ENCODE data around the gene WDR45B. TPM values are rescaled to one million over a fixed set of nuclear protein-coding genes. Genes with fewer than 3 reads are reported as not detected.

The WDR45B gene
- total RNA-seq, 1 experiment from 2014 or later, result 110 TPM

DNA sequence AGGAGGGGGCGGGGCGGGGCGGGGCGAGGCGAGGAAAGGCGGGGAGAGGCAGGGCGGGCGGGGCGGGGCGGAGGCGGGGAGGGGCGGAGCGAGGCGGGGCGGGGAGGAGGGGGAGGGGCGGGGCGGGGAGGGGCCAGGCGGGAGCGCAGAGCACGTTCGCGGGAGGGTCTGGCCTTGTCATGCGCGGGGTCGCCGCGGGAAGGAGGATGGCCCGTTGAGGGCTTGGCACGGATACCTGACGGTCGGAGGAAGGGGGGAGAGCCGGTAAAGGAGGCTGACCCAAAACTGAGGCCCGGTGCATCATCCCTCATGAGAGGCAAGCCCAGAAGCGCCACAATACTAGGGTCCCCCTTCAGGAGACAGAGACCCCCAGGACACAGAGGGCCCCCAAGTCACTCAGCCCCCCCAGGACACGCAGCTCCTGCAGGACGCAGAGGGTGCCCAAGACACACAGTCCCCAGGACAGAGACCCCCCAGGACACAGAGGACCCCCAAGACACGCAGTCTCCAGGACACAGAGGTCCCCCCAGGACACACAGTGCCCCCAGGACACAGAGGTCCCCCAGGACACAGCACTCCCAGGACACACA lies 593 bp upstream of the WDR45B start:
- H3T11ph ChIP-seq (ENCODE audit: low read length), result no peak overlapping the region
- H4K8ac ChIP-seq (replicated peaks; ENCODE audit: insufficient read length, low read depth, low read length), result no peak overlapping the region
- H2BK12ac ChIP-seq (ENCODE audit: insufficient read length, low read depth, low read length), result no peak overlapping the region
- no peak overlapping the region for H3K23ac ChIP-seq (ENCODE audit: insufficient read length, low read depth, low read length)
- no CpG with 5 or more reads among the region's 37 CpGs for WGBS (ENCODE audit: extremely low coverage, insufficient read length, low lambda C conversion rate)
- H3K79me1 ChIP-seq (ENCODE audit: insufficient read depth, low read depth, low read length, poor library complexity, severe bottlenecking), result peaks cover 10% of the 10 kb centered on the region
- H3K9me3 ChIP-seq (ENCODE audit: control insufficient read depth, low read depth, low read length), result no peaks in the 10 kb centered on the region
- H2BK120ac ChIP-seq (ENCODE audit: low read depth, low read length, poor library complexity, severe bottlenecking), result no peak overlapping the region
- peak; percentile 77 for DNase-seq
- H2AK5ac ChIP-seq (ENCODE audit: insufficient read length, low read length), result no peak overlapping the region
- no peak overlapping the region for H2AFZ ChIP-seq (ENCODE audit: low read length)
- Mint-ChIP-seq H3K9me3 (no peaks in the 10 kb centered on the region), H3K27me3 (ENCODE audit: low read depth) (peaks cover 8% of the 10 kb centered on the region), H3K4me1 (peaks cover 7 to 23% of the 10 kb centered on the region in 2 experiments), H3K4me3 (peak overlapping the region; percentile 53 to 72), H3K36me3 (ENCODE audit: insufficient read depth in 1 of 3, low read depth in 3 of 3) (peaks cover 1 to 8% (median 8%) of the 10 kb centered on the region in 3 experiments; a peak in 5 of 7 replicates), H3K27ac (no peak overlapping the region; a peak in 1 of 7 replicates)
- no peak overlapping the region for H3K9ac ChIP-seq (ENCODE audit: extremely low read depth, insufficient read length, low read length)
- H3K14ac ChIP-seq (ENCODE audit: insufficient read depth, low read length), result peak overlapping the region; percentile 56; the same call in 1 of the 2 replicates
- no peak overlapping the region for H2BK20ac ChIP-seq (ENCODE audit: low read depth, low read length, poor library complexity, severe bottlenecking)
- peak overlapping the region; percentile 62 for H3K18ac ChIP-seq (ENCODE audit: insufficient read length, low read depth, low read length)
- no peak overlapping the region for H2BK5ac ChIP-seq (ENCODE audit: insufficient read length, low read length)
- no peak overlapping the region for H3K56ac ChIP-seq (ENCODE audit: insufficient read length, low read depth, low read length)
- no peaks in the 10 kb centered on the region; the same call in 1 of the 2 replicates for H3K4me1 ChIP-seq (ENCODE audit: insufficient read depth, low read length)
- H3K23me2 ChIP-seq (ENCODE audit: insufficient read length, low read depth, low read length, poor library complexity, severe bottlenecking), result peaks cover 8% of the 10 kb centered on the region
- peak overlapping the region; percentile 69 for H3K4me2 ChIP-seq (ENCODE audit: insufficient read depth, insufficient read length, low read length)
- H3K27ac ChIP-seq (ENCODE audit: insufficient read length, low read depth, low read length), result no peak overlapping the region
- H3K27me3 ChIP-seq (ENCODE audit: insufficient read depth, low read length), result no peaks in the 10 kb centered on the region
- H4K5ac ChIP-seq (ENCODE audit: insufficient read length, low read depth, low read length), result no peak overlapping the region
- H4K91ac ChIP-seq (ENCODE audit: insufficient read length, low read depth, low read length), result no peak overlapping the region
- H3K4ac ChIP-seq (ENCODE audit: low read depth, low read length), result no peak overlapping the region
- no peak overlapping the region for H2BK15ac ChIP-seq (ENCODE audit: low read depth, low read length)
- peaks cover 27% of the 10 kb centered on the region; the same call in 1 of the 2 replicates for H3K79me2 ChIP-seq (ENCODE audit: insufficient read depth, low read length)
- TF ChIP-seq CTCF (conservative IDR thresholded peaks at IDR 0.05), result no peak
- no peaks in the 10 kb centered on the region for H4K20me1 ChIP-seq (ENCODE audit: control insufficient read depth, insufficient read depth, insufficient read length)
